Thyroid gland (tissue), 4 donors: ENCODE results near the gene GNS.

Experiments used
- CTCF ChIP-seq, 6 experiments: fragments of 200-600 bp in 3 of 6; fragments of 450-650 bp in 3 of 6; sonication (generic) in 3 of 6; IDR thresholded peaks; one replicate each; pipeline ENCODE4 v1.5.1; 2016 to 2019; ENCODE audit warnings: antibody characterized with exemption in 6 of 6, mild to moderate bottlenecking in 2 of 6, inconsistent platforms in 1 of 6, moderate library complexity in 1 of 6
- POLR2A ChIP-seq, 2 donors: fragments of 450-650 bp; IDR thresholded peaks; one replicate each; pipeline ENCODE4 v1.6.1; 2017; ENCODE audit warnings: antibody characterized with exemption in 2 of 2, mild to moderate bottlenecking in 2 of 2, moderate library complexity in 1 of 2

- TF ChIP-seq POLR2A (IDR thresholded peaks at IDR 0.05): no peak
- no peak for TF ChIP-seq CTCF (IDR thresholded peaks at IDR 0.05)
These were observed 34.4 kb upstream of the GNS start for GRCh38 chr12:64793610-64794009.
